Prostate gland (tissue), 2 donors: ENCODE results near the gene TCL1A. TPM values are rescaled to one million over a fixed set of nuclear protein-coding genes. Genes with fewer than 3 reads are reported as not detected.
"Not testable (repeated sequence)": the region's sequence is repeated elsewhere in the genome, so short reads cannot be mapped to it uniquely, and the experiment has no call there.

Source experiments
- DNase-seq: peaks from one replicate; pipeline ENCODE4 v3.0.0-alpha.2; 2019; ENCODE audit warnings: low spot score
- H3K27ac ChIP-seq, 2 donors: fragments of 200-600 bp; sonication (generic); 2 replicates each; pipeline ENCODE4 v1.5.1; 2017 to 2019
- H3K27me3 ChIP-seq: fragments of 200-600 bp; sonication (generic); replicated peaks from 2 replicates; pipeline ENCODE4 v1.5.1; 2019; ENCODE audit not compliant: insufficient read depth
- H3K36me3 ChIP-seq, 2 donors: fragments of 200-600 bp; sonication (generic); 1 replicate in 1 of 2; 2 replicates in 1 of 2; pipeline versions ENCODE4 v1.5.1 to v1.8.1; 2017 to 2019
- H3K4me1 ChIP-seq: fragments of 200-600 bp; sonication (generic); replicated peaks from 2 replicates; pipeline ENCODE4 v1.5.1; 2019
- H3K4me3 ChIP-seq, 2 donors: fragments of 200-600 bp; sonication (generic); 2 replicates each; pipeline ENCODE4 v1.5.1; 2017 to 2019
- H3K9me3 ChIP-seq: fragments of 200-600 bp; sonication (generic); 2 replicates; pipeline ENCODE4 v1.5.1; 2017
- POLR2A ChIP-seq: fragments of 450-650 bp; IDR thresholded peaks from one replicate; pipeline ENCODE4 v1.6.1; 2016; ENCODE audit warnings: antibody characterized with exemption, mild to moderate bottlenecking
- POLR2AphosphoS5 ChIP-seq: sonication (generic); formaldehyde crosslinking; IDR thresholded peaks from one replicate; pipeline ENCODE4 v1.6.1; 2017; ENCODE audit warnings: antibody characterized with exemption
- WGBS: methylation state at CpG from one replicate; pipeline ENCODE4 v1.1.5; 2018; 5-methylcytosine and 5-hydroxymethylcytosine counted together
- intact Hi-C: fragments of 100-400 bp; cut with DNase I; formaldehyde crosslinking; loops from one replicate; pipeline ENCODE4 v1.14.2; 2022
- total RNA-seq, 2 donors: library from RNA; depleted of rRNA; stranded (reverse); fragments of >200 nt; gene quantifications; one replicate each; pipeline ENCODE4 v1.1.0, GENCODE V29; 2016
- TF ChIP-seq, protein P1 (sequence below), 4 experiments: fragments of 200-600 bp in 2 of 4; fragments of 450-650 bp in 2 of 4; sonication (generic) in 2 of 4; IDR thresholded peaks; 1 replicate in 3 of 4; 2 replicates in 1 of 4; pipeline ENCODE4 v1.5.1; 2016 to 2019; ENCODE audit warnings: antibody characterized with exemption in 4 of 4, mild to moderate bottlenecking in 2 of 4, moderate library complexity in 2 of 4

TCL1A gene
- total RNA-seq, 2 donors from 2014 or later = 9.7 TPM; not detected in 1

DNA sequence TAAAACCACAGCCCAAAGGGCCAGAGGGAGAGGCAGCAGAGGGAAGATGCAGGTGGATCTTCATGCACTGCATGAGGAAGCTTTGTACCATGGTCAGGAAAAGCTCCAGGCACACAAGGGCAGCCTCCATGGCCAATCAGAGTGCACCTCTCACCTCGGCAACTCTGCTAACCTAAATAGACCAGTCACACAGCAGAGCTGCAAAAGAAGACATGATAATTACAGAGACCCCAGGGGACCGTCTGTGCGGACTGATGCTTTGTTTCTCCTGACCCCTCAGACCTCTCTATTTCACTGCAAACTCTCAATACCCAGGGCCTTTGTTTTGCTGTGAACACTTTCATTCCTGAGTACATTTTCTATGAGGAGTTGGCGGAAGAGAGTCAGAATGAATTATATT, 38.4 kb downstream of the TCL1A start:
- intact Hi-C loops = no loop called here
- no peak for DNase-seq
- no peak for TF ChIP-seq POLR2A
- TF ChIP-seq, protein P1, sequence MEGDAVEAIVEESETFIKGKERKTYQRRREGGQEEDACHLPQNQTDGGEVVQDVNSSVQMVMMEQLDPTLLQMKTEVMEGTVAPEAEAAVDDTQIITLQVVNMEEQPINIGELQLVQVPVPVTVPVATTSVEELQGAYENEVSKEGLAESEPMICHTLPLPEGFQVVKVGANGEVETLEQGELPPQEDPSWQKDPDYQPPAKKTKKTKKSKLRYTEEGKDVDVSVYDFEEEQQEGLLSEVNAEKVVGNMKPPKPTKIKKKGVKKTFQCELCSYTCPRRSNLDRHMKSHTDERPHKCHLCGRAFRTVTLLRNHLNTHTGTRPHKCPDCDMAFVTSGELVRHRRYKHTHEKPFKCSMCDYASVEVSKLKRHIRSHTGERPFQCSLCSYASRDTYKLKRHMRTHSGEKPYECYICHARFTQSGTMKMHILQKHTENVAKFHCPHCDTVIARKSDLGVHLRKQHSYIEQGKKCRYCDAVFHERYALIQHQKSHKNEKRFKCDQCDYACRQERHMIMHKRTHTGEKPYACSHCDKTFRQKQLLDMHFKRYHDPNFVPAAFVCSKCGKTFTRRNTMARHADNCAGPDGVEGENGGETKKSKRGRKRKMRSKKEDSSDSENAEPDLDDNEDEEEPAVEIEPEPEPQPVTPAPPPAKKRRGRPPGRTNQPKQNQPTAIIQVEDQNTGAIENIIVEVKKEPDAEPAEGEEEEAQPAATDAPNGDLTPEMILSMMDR (IDR thresholded peaks at IDR 0.05) = no peak
- no peak for TF ChIP-seq POLR2AphosphoS5
- Histone ChIP-seq H3K36me3 (no peaks in the 10 kb centered on the region), H3K4me3 (no peak overlapping the region), H3K9me3 (no peaks in the 10 kb centered on the region), H3K4me1 (no peaks in the 10 kb centered on the region), H3K27ac (no peak overlapping the region), H3K27me3 (no peaks in the 10 kb centered on the region)
- WGBS = 66% methylated on average over 4 of the region's 4 CpGs

DNA sequence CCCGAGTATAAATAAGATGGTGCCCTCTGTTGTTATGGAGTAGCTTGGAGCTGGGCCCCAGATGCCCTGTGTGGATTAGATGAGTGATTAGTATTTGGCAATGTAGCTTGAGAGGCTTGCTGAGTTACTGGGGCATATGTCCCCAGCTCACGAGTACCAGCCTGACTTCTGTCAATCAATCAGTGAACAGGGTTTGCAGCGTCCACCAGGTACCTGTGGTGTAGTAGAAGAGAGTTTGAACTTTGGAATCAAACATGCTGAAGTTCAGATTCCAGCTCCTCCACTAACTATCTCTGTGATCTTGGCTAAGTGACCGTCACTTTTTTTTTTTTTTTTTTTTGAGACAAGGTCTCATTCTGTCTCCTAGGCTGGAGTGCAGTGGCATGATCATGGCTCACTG, 39.3 kb downstream of the TCL1A start:
- Histone ChIP-seq H3K27me3 (no peaks in the 10 kb centered on the region), H3K27ac (no peak overlapping the region), H3K4me3 (no peak overlapping the region), H3K4me1 (no peaks in the 10 kb centered on the region), H3K9me3 (no peaks in the 10 kb centered on the region), H3K36me3 (no peaks in the 10 kb centered on the region)
- TF ChIP-seq POLR2A (no peak), POLR2AphosphoS5 (no peak)
- TF ChIP-seq, protein P1 (IDR thresholded peaks at IDR 0.05) = no peak
- no peak for DNase-seq
- WGBS = 82% methylated on average over 4 of the region's 4 CpGs
- intact Hi-C loops = no loop called here

DNA sequence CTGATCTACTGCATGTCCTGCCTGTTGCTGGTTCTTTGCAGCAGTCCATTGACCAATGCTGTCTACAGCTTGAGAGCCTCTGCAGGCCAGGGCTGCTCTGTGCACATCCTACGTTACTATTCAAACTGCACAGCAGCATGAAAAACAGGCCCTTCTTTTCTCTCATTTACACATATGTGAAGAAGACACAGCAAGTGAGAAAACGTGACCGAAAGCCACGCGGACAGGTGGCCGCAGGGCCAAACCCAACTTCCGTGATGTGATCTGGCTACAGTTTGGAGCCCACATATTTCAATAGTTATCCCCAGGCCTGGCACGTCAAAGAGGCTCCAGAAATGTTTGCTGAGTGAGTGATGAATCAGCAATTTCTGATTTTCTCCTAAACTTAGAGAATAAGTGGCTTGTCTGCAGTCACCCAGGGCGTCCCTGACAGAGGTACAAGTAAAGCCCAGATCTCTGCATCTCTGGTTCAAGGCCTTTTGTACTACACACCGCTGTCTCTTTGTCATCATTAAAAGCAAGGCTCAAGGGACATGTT, 45.6 kb downstream of the TCL1A start:
- H3K27me3 ChIP-seq = no peaks in the 10 kb centered on the region
- TF ChIP-seq, protein P1 (IDR thresholded peaks at IDR 0.05) = no peak
- TF ChIP-seq POLR2A (no peak), POLR2AphosphoS5 (no peak)
- no peak for DNase-seq
- H3K9me3 ChIP-seq = no peaks in the 10 kb centered on the region
- H3K4me3 ChIP-seq = no peak overlapping the region
- H3K27ac ChIP-seq = no peak overlapping the region
- no peaks in the 10 kb centered on the region for H3K4me1 ChIP-seq
- intact Hi-C loops = no loop called here
- 85% methylated on average over 10 of the region's 10 CpGs for WGBS
- no peaks in the 10 kb centered on the region for H3K36me3 ChIP-seq

DNA sequence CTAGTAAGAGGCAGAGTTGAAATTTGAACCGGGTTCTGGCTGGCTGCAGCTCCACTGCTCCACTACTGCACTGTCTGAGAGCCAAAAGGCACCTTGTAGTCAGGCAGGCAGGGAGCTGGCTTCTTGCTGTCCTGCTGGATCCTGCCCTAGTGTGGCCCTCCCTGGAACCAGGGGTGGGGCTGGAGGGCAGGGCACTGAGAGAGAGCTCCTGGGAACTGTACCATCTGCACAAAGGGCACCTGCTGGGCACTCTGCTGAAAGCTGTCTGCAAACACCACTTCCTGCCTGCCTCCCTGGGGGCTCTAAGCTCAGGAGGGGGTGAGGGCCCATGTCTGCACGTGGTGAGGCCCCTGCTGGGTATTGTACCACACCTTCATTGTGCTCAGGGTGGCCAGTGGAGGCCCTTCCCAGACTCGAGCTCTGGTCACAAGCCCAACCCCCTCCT, 46.7 kb downstream of the TCL1A start:
- H3K4me1 ChIP-seq = no peaks in the 10 kb centered on the region
- H3K36me3 ChIP-seq = no peaks in the 10 kb centered on the region
- H3K4me3 ChIP-seq = no peak overlapping the region
- DNase-seq = no peak
- H3K27me3 ChIP-seq = no peaks in the 10 kb centered on the region
- WGBS = 36% methylated on average over 3 of the region's 3 CpGs
- TF ChIP-seq, protein P1 (IDR thresholded peaks at IDR 0.05) = no peak
- TF ChIP-seq POLR2AphosphoS5 (no peak), POLR2A (no peak)
- H3K9me3 ChIP-seq = no peaks in the 10 kb centered on the region
- intact Hi-C loops = no loop called here
- no peak overlapping the region for H3K27ac ChIP-seq

DNA sequence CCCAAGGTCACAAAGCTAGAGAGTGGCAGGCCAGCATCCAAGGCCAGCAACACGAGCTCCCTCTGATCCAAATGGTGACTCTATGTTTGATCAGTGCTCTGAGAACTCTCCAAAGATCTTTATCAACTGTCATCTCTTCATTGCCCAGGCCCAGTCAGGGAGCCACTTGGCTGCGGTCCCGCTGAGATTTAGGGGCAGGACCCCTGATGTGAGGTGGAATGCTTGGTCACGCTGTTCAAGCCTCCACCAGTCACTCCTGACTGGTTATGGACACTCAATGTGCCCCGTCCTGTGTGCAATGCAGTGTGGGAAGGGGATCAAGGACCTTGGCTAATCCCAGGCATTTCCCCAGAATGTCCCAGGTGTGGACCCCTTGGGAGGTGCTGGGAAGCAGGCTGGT, 47.5 kb downstream of the TCL1A start:
- 71% methylated on average over 5 of the region's 5 CpGs for WGBS
- Histone ChIP-seq H3K4me1 (no peaks in the 10 kb centered on the region), H3K27ac (no peak overlapping the region), H3K4me3 (no peak overlapping the region), H3K27me3 (no peaks in the 10 kb centered on the region), H3K36me3 (no peaks in the 10 kb centered on the region), H3K9me3 (no peaks in the 10 kb centered on the region)
- intact Hi-C loops = no loop called here
- TF ChIP-seq, protein P1 (IDR thresholded peaks at IDR 0.05) = no peak
- TF ChIP-seq POLR2AphosphoS5 = no peak
- DNase-seq = no peak

DNA sequence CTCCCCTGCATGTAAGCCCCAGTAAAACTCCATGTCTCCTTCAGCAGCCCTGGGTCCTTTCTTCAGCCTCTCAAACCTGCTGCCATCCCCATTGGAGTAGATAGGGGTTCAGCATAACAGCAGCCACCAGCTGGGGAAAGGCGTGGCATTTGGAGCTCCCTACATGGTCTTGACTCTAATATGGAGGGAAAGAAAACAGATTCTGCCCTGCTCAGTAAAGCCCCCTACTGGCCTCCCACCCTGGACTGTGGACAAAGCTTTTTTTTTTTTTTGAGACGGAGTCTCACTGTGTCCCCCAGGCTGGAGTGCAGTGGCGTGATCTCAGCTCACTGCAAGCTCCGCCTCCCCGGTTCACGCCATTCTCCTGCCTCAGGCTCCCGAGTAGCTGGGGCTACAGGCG, 48.4 kb downstream of the TCL1A start:
- DNase-seq, H3K4me1 ChIP-seq, intact Hi-C loops, H3K27ac ChIP-seq, H3K4me3 ChIP-seq, H3K9me3 ChIP-seq, H3K27me3 ChIP-seq, H3K36me3 ChIP-seq: not testable (repeated sequence)
- 80% methylated on average over 8 of the region's 8 CpGs for WGBS
